Aorta (tissue), 5 donors: ENCODE results near the gene EFS. TPM values are rescaled to one million over a fixed set of nuclear protein-coding genes. Genes with fewer than 3 reads are reported as not detected.
"Not testable (repeated sequence)": the region's sequence is repeated elsewhere in the genome, so short reads cannot be mapped to it uniquely, and the experiment has no call there.

Source experiments
- ATAC-seq: fragments of 200-7000 bp; cut with Tn5 transposase; one replicate; pipeline ENCODE4 v1.9.1; 2022; ENCODE audit warnings: moderate library complexity; ENCODE audit not compliant: low FRiP score
- DNase-seq, 2 donors: peaks; one replicate each; pipeline ENCODE4 v3.0.0-alpha.2; 2020
- H3K27ac ChIP-seq, 2 donors: one replicate each; pipeline ENCODE4 v1.5.1; 2013; ENCODE audit warnings: low read length in 2 of 2, mild to moderate bottlenecking in 2 of 2, moderate library complexity in 2 of 2, control low read depth in 1 of 2, inconsistent platforms in 1 of 2, low read depth in 1 of 2
- H3K27me3 ChIP-seq, 2 donors: one replicate each; pipeline ENCODE4 v1.6.1; 2013; ENCODE audit warnings: control low read depth in 1 of 2, low read length in 1 of 2, mild to moderate bottlenecking in 1 of 2, moderate library complexity in 1 of 2; ENCODE audit not compliant: insufficient read depth in 2 of 2, control insufficient read depth in 1 of 2
- H3K36me3 ChIP-seq, 2 donors: one replicate each; pipeline ENCODE4 v1.6.1; 2013; ENCODE audit warnings: control low read depth in 1 of 2, low read length in 1 of 2, mild to moderate bottlenecking in 1 of 2; ENCODE audit not compliant: insufficient read depth in 2 of 2, control insufficient read depth in 1 of 2
- H3K4me1 ChIP-seq, 2 donors: one replicate each; pipeline ENCODE4 v1.6.1; 2013; ENCODE audit warnings: low read length in 2 of 2, control low read depth in 1 of 2, mild to moderate bottlenecking in 1 of 2, moderate library complexity in 1 of 2; ENCODE audit not compliant: insufficient read depth in 2 of 2, control insufficient read depth in 1 of 2
- H3K4me3 ChIP-seq, 2 donors: one replicate each; pipeline ENCODE4 v1.5.1; 2013; ENCODE audit warnings: low read length in 2 of 2, control low read depth in 1 of 2, mild to moderate bottlenecking in 1 of 2
- H3K9me3 ChIP-seq: one replicate; pipeline ENCODE4 v1.6.1; 2013; ENCODE audit warnings: mild to moderate bottlenecking, low read length; ENCODE audit not compliant: control insufficient read depth
- WGBS, 2 donors: extraction: QIAGEN DNeasy Blood & Tissue Kit; methylation state at CpG; one replicate each; pipeline ENCODE4 v1.1.7; 2013; 5-methylcytosine and 5-hydroxymethylcytosine counted together
- intact Hi-C, 2 donors: fragments of 100-400 bp; cut with DNase I; formaldehyde crosslinking; loops; one replicate each; pipeline versions ENCODE4 v1.14.2 to v1.15.0; 2022
- polyA plus RNA-seq, 2 donors: library from polyadenylated mRNA; stranded (reverse); fragments of 200-250 nt; gene quantifications; one replicate each; pipeline ENCODE4 v1.2.3, GENCODE V29; 2013
- total RNA-seq, 2 donors: library from RNA; stranded (reverse); fragmentation: NEBNext Ultra II Directional; extraction: Animal tissue kit (Norgen Biotek cat#: 25700); gene quantifications; one replicate each; pipeline ENCODE4 v1.2.1, GENCODE V29; 2021
- donor health status: healthy with polysubstance abuse.
- donor health status: Bipolar disorder and iron deficiency.
- donor health status: DM: no; HTN: no; CAD: no.
- donor health status: DM: no; HTN: no; CAD: no.
- donor health status: DM: yes; HTN: yes; CAD: no.

The EFS gene
- total and polyA plus RNA-seq, 4 donors: 5.5 to 36.7 (median 22.1) TPM

DNA sequence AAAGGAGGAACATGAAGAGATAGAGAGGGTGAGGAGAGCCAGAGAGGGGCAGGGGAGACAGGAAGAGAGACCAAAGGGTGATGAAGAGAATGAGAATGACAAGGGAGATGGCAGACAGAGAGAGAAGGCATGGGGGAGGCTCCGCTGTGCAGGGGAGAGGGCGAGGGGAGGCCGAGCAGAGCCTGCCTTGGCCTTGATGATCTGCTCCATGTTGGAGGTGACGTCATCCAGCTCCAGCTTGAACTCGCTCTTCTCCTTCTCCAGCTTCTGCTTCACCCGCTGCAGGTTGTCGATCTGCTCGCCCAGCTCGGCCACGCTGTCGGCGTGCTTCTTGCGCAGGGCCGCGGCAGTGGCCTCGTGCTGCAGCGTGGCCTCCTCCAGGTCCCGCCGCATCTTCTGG is 24.9 kb upstream of the EFS start:
- H3K27me3 ChIP-seq, H3K4me1 ChIP-seq, DNase-seq, H3K36me3 ChIP-seq, H3K9me3 ChIP-seq, ATAC-seq, H3K4me3 ChIP-seq, H3K27ac ChIP-seq, intact Hi-C loops: not testable (repeated sequence)
- 95 to 100% methylated on average over 2 to 5 of the region's 19 CpGs for WGBS, 2 donors

DNA sequence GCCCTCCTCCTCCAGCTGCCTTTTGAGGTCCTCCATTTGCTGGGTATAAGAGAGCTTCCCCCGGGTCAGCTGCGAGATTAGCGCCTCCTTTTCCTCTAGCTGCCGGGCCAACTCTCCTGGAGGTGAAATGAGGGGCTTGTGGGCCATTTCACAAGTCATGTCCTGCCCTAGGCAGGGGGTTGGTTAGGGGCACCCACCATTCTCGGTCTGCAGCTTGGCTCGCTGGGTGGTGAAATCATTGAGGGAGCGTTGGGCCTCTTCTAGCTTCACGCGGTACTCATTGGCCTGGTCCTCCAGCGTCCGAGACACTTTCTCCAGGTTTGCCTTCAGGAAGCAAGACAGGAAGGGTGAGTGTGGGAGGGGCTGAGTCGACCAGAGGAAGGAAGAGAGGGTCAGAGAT is 24.4 kb upstream of the EFS start:
- H3K36me3 ChIP-seq: no peaks in the 10 kb centered on the region
- ATAC-seq (no peak), DNase-seq (no peak)
- no peaks in the 10 kb centered on the region for H3K9me3 ChIP-seq
- no peak overlapping the region for H3K4me3 ChIP-seq
- no peak overlapping the region for H3K27ac ChIP-seq
- WGBS, 2 donors: 78 to 83% methylated on average over 12 of the region's 12 CpGs
- H3K27me3 ChIP-seq: no peaks in the 10 kb centered on the region
- intact Hi-C loops: no loop called here
- H3K4me1 ChIP-seq: no peaks in the 10 kb centered on the region

DNA sequence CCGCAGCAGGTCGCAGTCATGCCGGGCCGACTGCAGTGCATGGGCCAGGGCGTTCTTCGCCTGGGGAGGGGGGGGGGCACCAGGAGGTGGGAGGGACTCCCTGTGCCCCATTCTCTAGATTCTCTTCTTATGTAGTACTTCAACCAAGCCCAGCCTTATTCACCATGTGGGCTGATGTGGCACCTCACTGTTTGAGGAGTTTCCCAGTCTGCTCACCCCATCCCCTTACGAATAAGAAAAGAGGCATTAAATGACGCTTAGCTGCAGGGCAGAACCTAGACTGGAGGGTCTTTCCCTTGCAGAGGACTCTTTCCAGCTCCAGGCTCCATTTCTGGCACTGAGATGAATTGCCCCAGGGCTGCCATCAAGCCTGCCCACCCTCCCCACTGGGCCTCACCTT is 24.0 kb upstream of the EFS start:
- WGBS, 2 donors: 86 to 87% methylated on average over 7 to 8 of the region's 8 CpGs
- ATAC-seq (no peak), DNase-seq (no peak)
- no peaks in the 10 kb centered on the region for H3K27me3 ChIP-seq
- H3K4me3 ChIP-seq: no peak overlapping the region
- intact Hi-C loops: no loop called here
- no peaks in the 10 kb centered on the region for H3K9me3 ChIP-seq
- no peaks in the 10 kb centered on the region for H3K36me3 ChIP-seq
- H3K27ac ChIP-seq: no peak overlapping the region
- no peaks in the 10 kb centered on the region for H3K4me1 ChIP-seq

DNA sequence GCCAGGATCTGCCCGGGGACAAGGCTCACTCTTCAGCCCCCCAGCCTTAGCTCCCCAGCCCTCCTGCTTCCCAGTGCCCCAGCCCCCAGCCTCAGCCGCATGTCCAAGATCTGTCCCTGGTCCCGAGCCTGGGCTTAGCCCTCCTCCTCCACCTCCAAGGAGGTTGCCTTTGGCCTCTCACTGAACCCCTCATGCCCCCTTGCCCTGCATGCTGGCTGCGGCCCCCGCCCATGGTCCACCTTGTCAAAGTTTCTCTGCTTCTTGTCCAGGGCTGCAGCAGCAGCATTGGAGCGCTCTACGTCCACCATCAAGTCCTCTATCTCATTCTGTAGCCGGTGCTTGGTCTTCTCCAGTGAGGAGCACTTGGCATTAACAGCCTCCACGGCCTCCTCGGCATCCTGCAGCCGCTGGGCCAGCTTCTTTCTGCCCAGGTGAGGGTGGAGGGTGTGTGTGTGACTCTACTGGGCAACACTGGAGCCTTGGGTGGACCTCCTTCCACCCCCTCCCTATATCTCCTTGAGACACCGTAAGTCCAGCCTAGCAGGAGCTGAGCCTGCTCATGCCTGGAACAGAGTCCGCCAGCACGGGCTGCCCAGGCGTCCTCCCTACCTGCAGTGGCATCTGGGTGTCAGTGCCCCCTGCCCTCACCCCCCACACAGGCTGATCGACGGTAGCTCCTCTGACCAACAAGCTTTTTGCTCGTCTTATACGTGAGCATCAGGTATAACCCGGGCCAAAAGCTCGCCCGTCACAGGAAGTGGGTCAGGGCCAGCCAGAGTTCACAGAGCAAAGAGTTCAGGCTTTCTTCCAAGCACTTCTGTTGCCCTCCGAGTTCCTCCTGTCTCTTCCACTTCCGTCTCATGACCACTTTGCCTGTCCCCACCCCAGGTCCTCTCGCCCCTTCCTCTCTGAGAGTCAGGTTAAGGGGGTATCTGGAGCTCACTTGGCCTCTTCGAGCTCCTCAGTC is 23.2 kb upstream of the EFS start:
- DNase-seq (no peak), ATAC-seq (no peak)
- H3K4me1 ChIP-seq: no peaks in the 10 kb centered on the region
- H3K36me3 ChIP-seq: no peaks in the 10 kb centered on the region
- H3K4me3 ChIP-seq: no peak overlapping the region
- intact Hi-C loops: no loop called here
- WGBS, 2 donors: 78 to 83% methylated on average over 26 of the region's 26 CpGs
- H3K27ac ChIP-seq: no peak overlapping the region
- no peaks in the 10 kb centered on the region for H3K27me3 ChIP-seq
- no peaks in the 10 kb centered on the region for H3K9me3 ChIP-seq

DNA sequence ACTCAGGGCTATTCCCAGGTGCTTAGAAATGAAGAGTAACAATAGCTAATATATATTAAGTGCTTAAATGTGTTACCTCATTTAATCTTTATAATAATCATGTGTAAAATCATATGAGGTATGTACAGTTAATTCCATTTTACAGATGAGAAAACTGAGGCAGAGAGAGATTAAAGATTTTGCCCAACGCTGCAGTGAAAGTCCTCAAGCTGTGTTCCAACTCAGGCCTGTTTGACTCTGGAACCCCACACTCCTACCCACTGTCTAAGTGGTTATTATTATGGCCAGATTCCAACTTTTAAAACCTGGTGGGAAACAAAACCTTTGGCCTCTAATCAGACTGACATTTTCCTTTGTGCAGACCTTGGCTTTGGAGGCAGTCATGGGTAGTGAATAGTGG is 22.0 kb upstream of the EFS start:
- no peak for DNase-seq
- no peaks in the 10 kb centered on the region for H3K9me3 ChIP-seq
- no peaks in the 10 kb centered on the region for H3K4me1 ChIP-seq
- intact Hi-C loops: no loop called here
- H3K27me3 ChIP-seq: no peaks in the 10 kb centered on the region
- no peak overlapping the region for H3K4me3 ChIP-seq
- 86 to 93% methylated on average over 1 of the region's 1 CpG for WGBS, 2 donors
- H3K27ac ChIP-seq: no peak overlapping the region
- ATAC-seq: no peak
- no peaks in the 10 kb centered on the region for H3K36me3 ChIP-seq

DNA sequence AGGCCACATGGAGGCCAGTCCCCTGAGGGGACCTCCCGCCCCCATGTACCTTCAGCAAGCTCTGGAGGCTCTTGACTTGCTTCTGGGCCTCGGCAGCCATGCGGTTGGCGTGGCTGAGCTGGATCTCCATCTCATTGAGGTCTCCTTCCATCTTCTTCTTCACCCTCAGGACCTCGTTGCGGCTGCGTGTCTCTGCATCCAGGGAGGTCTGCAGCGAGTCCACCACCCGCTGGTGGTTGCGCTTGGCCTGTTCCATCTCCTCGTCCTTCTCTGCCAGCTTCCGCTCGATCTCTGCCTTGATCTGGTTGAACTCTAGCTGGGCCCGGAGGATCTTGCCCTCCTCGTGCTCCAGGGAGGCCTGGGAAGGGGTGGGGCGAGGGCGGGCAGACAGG is 21.3 kb upstream of the EFS start:
- H3K36me3 ChIP-seq, H3K4me1 ChIP-seq, H3K4me3 ChIP-seq, ATAC-seq, DNase-seq, H3K27ac ChIP-seq, intact Hi-C loops, H3K27me3 ChIP-seq, H3K9me3 ChIP-seq: not testable (repeated sequence)
- WGBS, 2 donors: 85 to 89% methylated on average over 17 of the region's 17 CpGs

DNA sequence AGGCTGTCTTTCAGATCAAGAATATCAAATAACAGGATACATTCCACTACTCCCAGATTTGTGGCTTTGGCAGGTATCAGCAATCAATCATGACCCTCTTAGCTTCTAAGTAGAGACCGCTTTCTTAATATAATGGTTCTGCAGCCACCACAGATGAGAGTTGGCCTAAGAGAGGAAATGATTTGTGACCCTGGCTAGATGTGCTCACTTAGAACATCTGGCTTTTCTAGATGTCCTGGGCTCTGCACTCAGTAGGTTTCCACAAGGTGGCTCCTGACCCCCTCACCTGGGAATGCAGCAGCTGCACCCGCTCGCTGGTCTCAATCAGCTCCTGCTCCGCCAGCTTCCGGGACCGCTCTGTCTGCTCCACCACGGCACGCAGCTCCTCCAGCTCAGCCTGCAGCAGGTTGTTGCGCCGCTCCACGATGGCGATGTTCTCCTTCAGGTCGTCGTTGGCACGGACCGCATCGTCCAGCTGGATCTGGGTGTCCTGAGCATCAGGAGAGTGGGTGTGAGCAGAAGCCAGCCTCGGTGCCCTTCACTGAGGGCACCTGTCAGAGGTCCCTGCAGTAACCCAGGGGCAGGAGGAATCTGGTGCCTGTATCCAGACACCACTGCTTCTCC is 20.8 kb upstream of the EFS start:
- ATAC-seq (no peak), DNase-seq (no peak)
- no peaks in the 10 kb centered on the region for H3K9me3 ChIP-seq
- no peaks in the 10 kb centered on the region for H3K27me3 ChIP-seq
- WGBS, 2 donors: 89 to 90% methylated on average over 18 of the region's 18 CpGs
- no peaks in the 10 kb centered on the region for H3K36me3 ChIP-seq
- H3K27ac ChIP-seq: no peak overlapping the region
- H3K4me3 ChIP-seq: no peak overlapping the region
- no peaks in the 10 kb centered on the region for H3K4me1 ChIP-seq
- intact Hi-C loops: no loop called here

DNA sequence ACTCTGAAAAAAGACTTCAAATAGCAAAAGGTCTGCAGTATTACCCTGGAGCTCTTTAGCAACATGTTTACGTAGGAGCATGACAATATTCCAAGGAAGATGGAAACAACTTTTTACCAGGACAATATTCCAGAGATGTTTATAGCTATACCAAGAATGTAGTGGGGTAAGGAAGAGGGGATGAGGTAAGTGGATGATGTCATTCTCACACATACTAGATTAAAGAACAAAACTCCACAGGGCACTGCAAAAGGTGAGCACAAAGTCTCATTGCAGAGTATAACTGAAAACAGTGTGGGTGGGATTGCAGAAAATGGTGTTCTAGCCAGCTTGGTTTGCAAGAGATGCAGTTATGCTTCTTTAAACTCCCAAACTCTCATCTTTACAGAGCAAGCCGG is 20.3 kb upstream of the EFS start:
- Histone ChIP-seq H3K36me3 (no peaks in the 10 kb centered on the region), H3K27me3 (no peaks in the 10 kb centered on the region), H3K27ac (no peak overlapping the region), H3K4me1 (no peaks in the 10 kb centered on the region), H3K4me3 (no peak overlapping the region), H3K9me3 (no peaks in the 10 kb centered on the region)
- DNase-seq (no peak), ATAC-seq (no peak)
- intact Hi-C loops: no loop called here
- 83 to 85% methylated on average over 2 of the region's 2 CpGs for WGBS, 2 donors
